Loucy (cell line): ENCODE measurements around the gene BCAS4.

Experiments
- H2AFZ ChIP-seq: fragments of 200-600 bp; sonication (generic); 2 replicates; pipeline ENCODE4 v1.6.0; 2016; ENCODE audit warnings: antibody characterized with exemption, mild to moderate bottlenecking, low read length, moderate library complexity
- H3F3A ChIP-seq: fragments of 200-600 bp; 2 replicates; pipeline ENCODE4 v1.6.0; 2016; ENCODE audit warnings: antibody characterized with exemption, low read depth, mild to moderate bottlenecking
- H3K27me3 ChIP-seq: fragments of 200-600 bp; sonication (generic); 2 replicates; pipeline ENCODE4 v1.6.1; 2014; ENCODE audit warnings: low read length, mild to moderate bottlenecking; ENCODE audit not compliant: insufficient read depth, poor library complexity, severe bottlenecking
- H3K36me3 ChIP-seq: fragments of 200-600 bp; sonication (generic); 2 replicates; pipeline ENCODE4 v1.6.1; 2016; ENCODE audit warnings: low read length; ENCODE audit not compliant: insufficient read depth
- H3K4me1 ChIP-seq: fragments of 200-600 bp; sonication (generic); 2 replicates; pipeline ENCODE4 v1.5.1; 2014; ENCODE audit warnings: low read length, mild to moderate bottlenecking; ENCODE audit not compliant: insufficient read depth, poor library complexity, severe bottlenecking
- H3K4me2 ChIP-seq: fragments of 200-600 bp; sonication (generic); 2 replicates; pipeline ENCODE4 v1.6.0; 2014; ENCODE audit warnings: antibody characterized with exemption, low read length, low read depth, mild to moderate bottlenecking; ENCODE audit not compliant: poor library complexity, severe bottlenecking
- H3K4me3 ChIP-seq: fragments of 200-600 bp; sonication (generic); 2 replicates; pipeline ENCODE4 v1.5.1; 2014; ENCODE audit warnings: low read length, mild to moderate bottlenecking, mixed read lengths; ENCODE audit not compliant: poor library complexity, severe bottlenecking
- H3K79me2 ChIP-seq: fragments of 200-600 bp; sonication (generic); 2 replicates; pipeline ENCODE4 v1.6.1; 2014; ENCODE audit warnings: low read length; ENCODE audit not compliant: insufficient read depth
- H3K9ac ChIP-seq: fragments of 200-600 bp; sonication (generic); 2 replicates; pipeline ENCODE4 v1.6.0; 2014; ENCODE audit warnings: mild to moderate bottlenecking, low read depth, low read length, moderate library complexity; ENCODE audit not compliant: poor library complexity, severe bottlenecking
- H3K9me2 ChIP-seq: fragments of 200-600 bp; sonication (generic); replicated peaks from 2 replicates; pipeline ENCODE4 v1.6.1; 2016; ENCODE audit warnings: low read depth, low read length, mixed read lengths
- H3K9me3 ChIP-seq: fragments of 200-600 bp; sonication (generic); 2 replicates; pipeline ENCODE4 v1.6.1; 2014; ENCODE audit warnings: mild to moderate bottlenecking, antibody characterized with exemption, low read length, low read depth; ENCODE audit not compliant: insufficient read depth
- H4K20me1 ChIP-seq: fragments of 200-600 bp; sonication (generic); 2 replicates; pipeline ENCODE4 v1.6.0; 2014; ENCODE audit warnings: antibody characterized with exemption, low read length, mild to moderate bottlenecking; ENCODE audit not compliant: insufficient read depth, poor library complexity, severe bottlenecking
- EZH2phosphoT487 ChIP-seq: fragments of 200-600 bp; IDR thresholded peaks from 2 replicates; pipeline ENCODE4 v1.6.1; 2018; ENCODE audit warnings: antibody characterized with exemption, mild to moderate bottlenecking, moderate library complexity, borderline replicate concordance
- TF ChIP-seq, protein P1 (sequence below): fragments of 200-600 bp; sonication (generic); conservative IDR thresholded peaks from 2 replicates; pipeline ENCODE4 v1.5.1; 2014; ENCODE audit warnings: mild to moderate bottlenecking, antibody characterized with exemption, low read length

The BCAS4 gene

DNA sequence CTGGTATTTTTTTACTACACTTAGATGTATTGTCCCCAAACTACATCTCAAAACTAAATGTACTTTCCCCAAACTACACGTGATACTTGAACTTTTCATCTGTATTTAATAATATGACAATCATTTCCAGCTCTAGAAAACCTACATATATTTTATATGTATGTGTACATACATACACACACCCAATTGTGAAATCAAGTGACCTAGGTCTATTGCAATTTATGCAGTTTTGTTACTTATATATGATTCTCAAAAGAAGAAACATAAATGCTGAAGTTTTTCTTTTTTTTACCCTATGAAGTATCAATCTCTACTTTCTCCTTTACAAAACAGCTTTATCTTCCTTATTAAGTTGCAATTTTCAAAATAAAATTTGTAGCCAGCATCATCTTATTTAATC is 131.7 kb downstream of the BCAS4 start:
- Histone ChIP-seq H3K4me1 (peaks cover 51% of the 10 kb centered on the region), H4K20me1 (peaks cover 83% of the 10 kb centered on the region), H3K9me2 (no peaks in the 10 kb centered on the region), H3K79me2 (peaks cover 91% of the 10 kb centered on the region), H3K27me3 (no peaks in the 10 kb centered on the region), H3K4me3 (peak overlapping the region; percentile 83), H2AFZ (no peak overlapping the region), H3K9me3 (no peaks in the 10 kb centered on the region), H3K4me2 (peak overlapping the region; percentile 97), H3K36me3 (peaks cover 18% of the 10 kb centered on the region), H3K9ac (peak overlapping the region; percentile 30), H3F3A (no peaks in the 10 kb centered on the region)
- TF ChIP-seq, protein P1, sequence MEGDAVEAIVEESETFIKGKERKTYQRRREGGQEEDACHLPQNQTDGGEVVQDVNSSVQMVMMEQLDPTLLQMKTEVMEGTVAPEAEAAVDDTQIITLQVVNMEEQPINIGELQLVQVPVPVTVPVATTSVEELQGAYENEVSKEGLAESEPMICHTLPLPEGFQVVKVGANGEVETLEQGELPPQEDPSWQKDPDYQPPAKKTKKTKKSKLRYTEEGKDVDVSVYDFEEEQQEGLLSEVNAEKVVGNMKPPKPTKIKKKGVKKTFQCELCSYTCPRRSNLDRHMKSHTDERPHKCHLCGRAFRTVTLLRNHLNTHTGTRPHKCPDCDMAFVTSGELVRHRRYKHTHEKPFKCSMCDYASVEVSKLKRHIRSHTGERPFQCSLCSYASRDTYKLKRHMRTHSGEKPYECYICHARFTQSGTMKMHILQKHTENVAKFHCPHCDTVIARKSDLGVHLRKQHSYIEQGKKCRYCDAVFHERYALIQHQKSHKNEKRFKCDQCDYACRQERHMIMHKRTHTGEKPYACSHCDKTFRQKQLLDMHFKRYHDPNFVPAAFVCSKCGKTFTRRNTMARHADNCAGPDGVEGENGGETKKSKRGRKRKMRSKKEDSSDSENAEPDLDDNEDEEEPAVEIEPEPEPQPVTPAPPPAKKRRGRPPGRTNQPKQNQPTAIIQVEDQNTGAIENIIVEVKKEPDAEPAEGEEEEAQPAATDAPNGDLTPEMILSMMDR, result no peak
- no peak for TF ChIP-seq EZH2phosphoT487
